Head of caudate nucleus (tissue), 42 donors: Measurements from ENCODE around the gene SLC22A9.
"Not testable (repeated sequence)": the region's sequence is repeated elsewhere in the genome, so short reads cannot be mapped to it uniquely, and the experiment has no call there.

Experiments used
- DNase-seq, 42 donors: peaks; one replicate each; pipeline versions ENCODE4 v3.0.0 to v3.0.0-alpha.2; 2020 to 2021; ENCODE audit warnings: mixed read lengths in 7 of 42
- intact Hi-C: fragments of 100-400 bp; cut with DNase I; formaldehyde crosslinking; loops from one replicate; pipeline ENCODE4 v1.15.0; 2022

SLC22A9 gene

DNA sequence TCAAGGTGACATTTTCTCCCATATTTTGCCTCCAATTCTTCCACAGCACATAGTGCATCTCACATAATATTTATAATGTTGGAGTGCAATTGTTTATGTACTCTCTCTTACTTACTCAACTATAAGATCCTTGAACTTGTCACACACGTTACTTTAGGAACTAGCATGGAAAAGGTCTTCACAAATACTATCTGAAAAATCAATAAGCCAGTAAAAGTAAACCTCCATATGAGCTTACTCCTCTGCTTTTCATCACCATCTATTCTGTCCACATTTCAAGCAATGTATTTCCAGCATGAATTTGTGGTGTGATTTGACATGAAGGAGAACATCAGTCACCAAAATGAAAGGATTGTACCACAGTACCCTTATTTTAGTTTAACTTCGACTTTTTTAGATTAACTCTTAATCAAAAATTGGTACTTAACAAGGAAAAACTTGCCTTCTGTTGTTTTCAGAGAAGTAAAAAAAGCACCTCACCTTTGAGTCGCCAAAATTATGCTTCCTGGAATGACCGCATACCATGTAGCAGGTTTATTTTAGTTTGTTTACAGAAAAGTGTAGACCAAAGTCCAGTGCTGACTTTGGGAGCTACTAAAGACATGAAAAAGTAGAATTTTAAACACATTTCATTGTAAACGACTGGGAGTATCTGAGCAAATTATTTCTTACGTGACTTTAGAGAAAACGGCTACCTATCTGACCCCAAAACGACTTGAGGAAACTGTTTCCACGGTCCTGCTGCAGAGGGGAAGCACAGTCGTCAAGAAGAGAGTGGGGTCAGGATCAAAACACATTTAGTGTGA lies at the start of gene SLC22A9:
SLC22A9 (plus strand) TSS at position 621 of the 806 bp plus-strand sequence. CDS start 272 bp downstream, outside the sequence.
- no peak for DNase-seq
- intact Hi-C loops = no loop called here

DNA sequence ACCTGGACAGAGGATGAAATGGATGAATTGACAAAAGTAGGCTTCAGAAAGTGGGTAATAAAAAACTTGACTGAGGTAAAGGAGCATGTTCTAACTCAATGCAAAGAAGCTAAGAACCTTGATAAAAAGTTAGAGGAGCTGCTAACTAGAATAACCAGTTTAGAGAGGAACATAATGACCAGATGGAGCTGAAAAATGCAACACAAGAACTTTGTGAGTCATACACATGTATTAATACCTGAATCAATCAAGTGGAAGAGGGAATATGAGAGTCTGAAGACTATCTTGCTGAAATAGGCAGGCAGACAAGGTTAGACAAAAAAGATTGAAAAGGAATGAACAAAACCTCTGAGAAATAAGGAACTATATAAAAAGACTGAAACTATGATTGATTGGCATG lies 47.9 kb upstream of the SLC22A9 start:
- intact Hi-C loops = no loop called here
- no peak for DNase-seq

DNA sequence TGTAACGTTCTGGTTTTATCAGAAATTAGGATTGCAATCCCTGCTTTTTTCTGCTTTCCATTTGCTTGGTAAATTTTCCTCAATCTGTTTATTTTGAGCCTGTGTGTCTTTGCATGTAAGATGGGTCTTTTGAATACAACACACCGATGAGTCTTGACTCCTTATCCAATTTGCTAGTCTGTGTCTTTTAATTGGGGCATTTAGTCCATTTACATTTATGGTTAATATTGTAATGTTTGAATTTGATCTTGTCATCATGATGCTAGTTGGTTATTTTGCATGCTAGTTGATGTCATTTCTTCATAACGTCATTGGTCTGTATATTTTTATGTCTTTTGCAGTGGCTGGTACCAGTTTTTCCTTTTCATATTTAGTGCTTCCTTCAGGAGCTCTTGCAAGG lies 34.5 kb upstream of the SLC22A9 start:
- intact Hi-C loops = not testable (repeated sequence)

DNA sequence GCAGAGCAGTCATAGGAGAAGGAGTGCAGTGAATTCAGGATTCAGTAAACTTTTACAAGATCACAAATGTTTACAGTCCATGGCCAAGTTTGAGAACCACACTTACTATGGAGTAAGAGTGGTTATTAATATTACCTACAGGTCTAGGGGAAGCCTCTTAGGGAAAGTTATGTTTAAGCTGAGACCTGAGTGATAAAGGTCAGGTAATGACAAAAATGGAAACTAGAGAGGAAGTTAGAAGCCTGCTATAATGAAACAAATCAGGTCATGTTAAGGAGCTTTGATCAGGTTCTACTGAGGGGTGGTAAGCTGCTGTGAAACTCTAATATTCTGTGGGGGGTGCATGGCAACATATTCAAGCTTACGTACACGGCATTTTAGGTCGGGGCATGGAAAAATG lies 32.5 kb upstream of the SLC22A9 start:
- intact Hi-C loops = no loop called here
- no peak for DNase-seq

More for the DNA sequence above, 34.5 kb upstream of the SLC22A9 start:
- not testable (repeated sequence) for DNase-seq

DNA sequence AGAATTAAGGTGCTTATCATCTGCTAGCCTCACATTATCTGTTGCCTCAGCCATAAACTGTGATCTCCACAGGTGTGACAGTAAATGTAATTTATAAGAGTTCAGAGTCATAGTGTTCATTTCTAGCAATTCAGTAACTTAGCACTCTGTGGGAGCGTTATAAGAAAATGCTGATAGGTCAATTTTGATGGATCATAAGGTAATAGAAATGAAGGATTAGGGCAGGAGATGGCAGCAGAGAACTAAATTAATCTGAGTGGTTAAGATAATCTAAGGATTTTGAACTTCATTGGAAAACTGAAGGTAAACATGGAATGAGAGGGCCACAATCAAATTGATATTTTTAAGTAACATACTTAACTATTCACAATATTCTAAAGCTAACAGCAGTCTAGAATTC lies 26.5 kb upstream of the SLC22A9 start:
- intact Hi-C loops = no loop called here
- DNase-seq = no peak

DNA sequence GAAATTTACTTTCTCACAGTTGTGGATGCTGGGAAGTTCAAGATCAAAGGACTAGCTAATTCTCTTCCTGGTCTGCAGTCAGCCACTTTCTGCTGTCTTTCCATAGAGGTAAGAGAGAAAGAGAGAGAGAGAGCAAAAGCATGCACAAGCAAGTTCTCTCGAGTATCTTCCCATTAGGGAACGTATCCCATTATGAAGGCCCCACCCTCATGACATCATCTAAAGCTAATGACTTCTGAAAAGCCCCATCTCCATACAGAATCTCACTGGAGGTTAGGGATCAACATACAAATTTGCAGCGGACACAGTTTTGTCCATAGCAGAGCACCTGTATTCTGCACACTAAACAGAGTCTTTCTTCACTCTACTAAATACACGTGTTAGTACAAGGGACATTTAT lies 17.4 kb upstream of the SLC22A9 start:
- no peak for DNase-seq
- intact Hi-C loops = no loop called here

DNA sequence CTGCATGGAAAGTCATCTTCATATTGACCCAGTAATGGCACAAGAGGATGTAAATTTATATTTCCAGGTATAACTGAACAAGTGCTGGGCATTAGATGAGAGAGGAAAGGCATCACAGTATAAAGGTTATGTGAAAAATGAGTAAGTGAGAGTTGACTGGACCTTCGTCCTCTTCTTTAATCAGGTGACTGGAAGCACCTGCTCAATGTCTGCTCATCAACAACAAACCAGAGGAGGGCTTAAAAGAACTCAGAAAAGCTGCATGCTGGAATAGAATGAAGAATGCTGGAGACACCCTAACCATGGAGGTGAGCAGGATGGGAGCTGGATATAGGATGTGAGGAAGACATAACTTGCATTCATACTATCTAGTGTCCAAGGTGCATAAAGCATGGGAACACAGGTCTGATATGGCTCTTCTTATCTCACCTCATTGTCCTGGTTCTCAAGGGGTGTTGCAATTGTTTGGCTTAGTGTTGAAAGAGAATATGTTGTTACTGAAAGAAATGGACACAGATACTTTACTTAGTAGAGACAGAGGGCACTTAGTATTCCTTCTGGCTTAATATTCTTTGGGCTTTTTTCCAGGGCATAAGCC lies 7.3 kb upstream of the SLC22A9 start:
- no peak for DNase-seq
- intact Hi-C loops = no loop called here

DNA sequence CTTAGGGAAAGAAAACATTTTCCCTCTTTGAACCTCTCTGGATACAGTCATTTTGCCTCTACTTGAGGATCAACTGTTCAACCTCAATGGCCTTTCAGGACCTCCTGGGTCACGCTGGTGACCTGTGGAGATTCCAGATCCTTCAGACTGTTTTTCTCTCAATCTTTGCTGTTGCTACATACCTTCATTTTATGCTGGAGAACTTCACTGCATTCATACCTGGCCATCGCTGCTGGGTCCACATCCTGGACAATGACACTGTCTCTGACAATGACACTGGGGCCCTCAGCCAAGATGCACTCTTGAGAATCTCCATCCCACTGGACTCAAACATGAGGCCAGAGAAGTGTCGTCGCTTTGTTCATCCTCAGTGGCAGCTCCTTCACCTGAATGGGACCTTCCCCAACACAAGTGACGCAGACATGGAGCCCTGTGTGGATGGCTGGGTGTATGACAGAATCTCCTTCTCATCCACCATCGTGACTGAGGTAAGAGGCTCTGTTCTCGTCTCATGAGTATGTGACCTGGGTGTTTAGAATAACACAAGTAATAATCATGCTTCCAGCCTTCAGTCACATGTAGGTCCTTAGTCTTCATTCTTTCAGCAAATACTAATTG lies 495 bp downstream of the SLC22A9 start:
- no peak for DNase-seq
- intact Hi-C loops = no loop called here

DNA sequence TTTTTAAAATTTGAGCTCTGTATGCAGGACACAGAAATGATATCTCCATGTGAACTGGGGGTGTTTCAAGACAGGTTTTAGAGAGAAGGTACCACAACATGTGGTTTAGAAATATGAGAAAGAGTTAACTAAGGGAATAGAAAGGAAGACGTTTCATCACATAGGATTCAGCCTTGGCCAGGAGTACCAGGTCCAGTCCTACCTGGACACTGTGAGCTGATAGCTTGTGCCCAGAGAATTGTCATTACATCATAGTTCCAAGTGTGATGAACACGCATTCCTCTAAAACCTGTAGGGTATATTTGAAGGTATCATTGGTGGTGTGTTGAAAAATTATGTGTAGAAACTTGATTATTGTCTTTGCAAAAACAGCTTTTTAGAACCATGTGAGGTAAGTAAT lies 1.8 kb downstream of the SLC22A9 start:
- no peak for DNase-seq
- intact Hi-C loops = no loop called here

DNA sequence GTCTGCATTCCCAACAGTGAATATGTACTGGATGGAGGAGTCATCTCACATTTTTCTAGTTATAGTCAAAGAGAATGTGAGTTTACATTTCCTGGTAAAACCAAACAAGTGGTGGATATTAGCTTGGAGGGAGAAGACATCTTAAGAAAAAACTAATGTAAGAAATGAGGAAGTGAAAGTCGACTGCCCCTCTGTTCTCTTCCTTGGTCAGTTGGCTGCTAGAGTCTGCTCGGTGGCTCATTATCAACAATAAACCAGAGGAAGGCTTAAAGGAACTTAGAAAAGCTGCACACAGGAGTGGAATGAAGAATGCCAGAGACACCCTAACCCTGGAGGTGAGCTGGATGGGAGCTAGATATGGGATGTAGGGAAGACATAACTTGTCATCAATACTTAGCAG lies 5.8 kb downstream of the SLC22A9 start:
- intact Hi-C loops = no loop called here
- peak in 2 of 42 donors; percentile 3 to 15 for DNase-seq

DNA sequence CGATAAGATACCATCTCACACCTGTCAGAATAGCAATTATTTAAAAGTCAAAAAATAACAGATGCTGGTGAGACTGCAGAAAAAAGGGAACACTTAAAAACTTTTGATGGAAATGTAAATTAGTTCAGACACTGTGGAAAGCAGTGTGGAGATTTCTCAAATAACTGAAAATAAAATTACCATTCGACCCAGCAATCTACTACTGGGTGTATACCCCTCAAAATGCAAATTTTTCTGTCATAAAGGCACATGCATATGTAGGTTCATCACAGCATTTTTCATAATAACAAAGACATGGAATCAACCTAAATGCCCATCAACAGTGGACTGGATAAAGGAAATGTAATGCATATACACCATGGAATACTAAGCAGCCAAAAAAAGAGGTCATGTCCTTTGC lies 10.5 kb downstream of the SLC22A9 start:
- DNase-seq = no peak

DNA sequence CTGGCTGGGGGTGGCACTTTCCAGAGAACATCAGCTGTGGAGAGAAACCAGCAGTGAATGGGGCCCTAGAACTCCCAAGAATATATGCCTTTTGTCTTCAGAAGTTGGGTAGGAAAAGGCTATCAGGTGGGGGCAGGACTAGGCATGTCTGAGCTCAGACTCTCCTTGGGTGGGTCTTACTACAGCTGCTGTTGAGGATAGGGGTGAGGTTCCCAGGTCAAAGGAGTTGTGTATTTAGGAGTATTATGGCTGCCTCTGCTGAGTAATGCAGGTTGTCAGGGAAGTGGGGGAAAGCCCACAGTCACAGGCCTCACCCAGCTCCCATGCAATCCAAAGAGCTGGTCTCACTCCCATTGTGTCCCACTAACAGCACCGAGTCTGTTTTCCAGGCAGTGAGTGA lies 26.1 kb downstream of the SLC22A9 start:
- intact Hi-C loops = no loop called here
- no peak for DNase-seq

More for the DNA sequence above, 10.5 kb downstream of the SLC22A9 start:
- intact Hi-C loops = no loop called here

DNA sequence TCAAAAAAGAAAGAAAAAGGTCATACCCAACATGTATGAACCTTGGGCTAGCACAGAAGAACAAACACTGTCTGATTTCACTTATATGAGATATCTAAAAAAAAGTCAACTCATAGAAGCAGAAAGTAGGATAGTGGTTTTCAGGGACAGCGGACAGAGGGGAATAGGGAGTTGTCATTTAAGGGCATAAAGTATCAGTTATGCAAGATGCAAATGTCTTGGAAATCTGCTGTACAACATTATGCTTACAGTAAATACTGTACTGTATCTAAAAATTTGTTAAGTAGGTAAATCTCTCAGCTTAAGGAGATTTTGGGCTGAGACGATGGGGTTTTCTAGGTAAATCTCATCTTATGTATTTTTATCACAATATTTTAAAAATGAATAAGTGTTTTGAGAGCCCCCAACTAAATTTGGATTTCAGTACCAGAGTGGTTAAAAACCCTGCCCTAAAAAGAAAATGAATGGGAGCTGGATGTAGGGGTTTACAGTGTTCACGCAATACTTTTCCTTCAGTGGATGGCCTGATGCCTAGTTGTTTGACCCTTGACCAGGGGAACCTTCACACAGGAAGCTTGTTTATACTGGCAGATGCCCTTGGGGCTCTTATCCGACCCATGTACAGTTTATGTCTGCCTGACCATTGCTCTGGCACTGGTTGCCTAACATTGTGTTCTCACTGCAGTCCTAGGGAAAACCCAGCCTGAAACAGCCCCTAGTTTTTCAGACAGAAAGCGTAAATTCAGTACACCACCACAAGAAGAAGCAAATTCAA lies 34.8 kb downstream of the SLC22A9 start:
- intact Hi-C loops = no loop called here
- no peak for DNase-seq

DNA sequence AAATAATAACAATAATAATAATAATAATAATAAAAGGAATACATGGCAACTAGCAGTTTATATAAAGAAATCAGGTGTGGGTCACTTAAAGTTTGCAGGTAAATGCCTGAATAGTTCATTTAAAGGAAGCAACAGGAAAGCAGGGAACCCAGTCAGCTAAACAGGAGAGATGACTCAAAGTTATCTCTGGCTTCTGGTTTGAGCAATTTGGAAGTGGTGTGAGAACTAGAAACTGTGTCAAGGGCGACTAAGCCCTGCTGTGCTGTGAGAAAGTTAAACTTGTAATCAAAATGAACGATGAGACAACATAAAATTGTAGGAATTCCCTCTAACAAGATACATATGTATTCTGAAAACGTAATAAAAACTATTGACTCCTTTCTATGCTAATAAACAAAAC lies 35.5 kb downstream of the SLC22A9 start:
- no peak for DNase-seq
- intact Hi-C loops = no loop called here

DNA sequence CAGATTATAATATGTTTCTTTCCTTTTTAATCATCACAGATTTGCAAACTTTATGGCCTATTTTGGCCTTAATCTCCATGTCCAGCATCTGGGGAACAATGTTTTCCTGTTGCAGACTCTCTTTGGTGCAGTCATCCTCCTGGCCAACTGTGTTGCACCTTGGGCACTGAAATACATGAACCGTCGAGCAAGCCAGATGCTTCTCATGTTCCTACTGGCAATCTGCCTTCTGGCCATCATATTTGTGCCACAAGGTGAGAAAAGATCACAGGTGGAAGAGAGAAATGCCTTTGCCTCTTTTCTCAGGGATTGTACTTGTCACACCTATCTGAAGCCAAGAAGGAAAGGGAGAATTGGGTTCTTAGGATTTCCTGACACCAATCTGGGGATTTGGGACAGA lies 36.9 kb downstream of the SLC22A9 start:
- no peak for DNase-seq
- intact Hi-C loops = no loop called here

DNA sequence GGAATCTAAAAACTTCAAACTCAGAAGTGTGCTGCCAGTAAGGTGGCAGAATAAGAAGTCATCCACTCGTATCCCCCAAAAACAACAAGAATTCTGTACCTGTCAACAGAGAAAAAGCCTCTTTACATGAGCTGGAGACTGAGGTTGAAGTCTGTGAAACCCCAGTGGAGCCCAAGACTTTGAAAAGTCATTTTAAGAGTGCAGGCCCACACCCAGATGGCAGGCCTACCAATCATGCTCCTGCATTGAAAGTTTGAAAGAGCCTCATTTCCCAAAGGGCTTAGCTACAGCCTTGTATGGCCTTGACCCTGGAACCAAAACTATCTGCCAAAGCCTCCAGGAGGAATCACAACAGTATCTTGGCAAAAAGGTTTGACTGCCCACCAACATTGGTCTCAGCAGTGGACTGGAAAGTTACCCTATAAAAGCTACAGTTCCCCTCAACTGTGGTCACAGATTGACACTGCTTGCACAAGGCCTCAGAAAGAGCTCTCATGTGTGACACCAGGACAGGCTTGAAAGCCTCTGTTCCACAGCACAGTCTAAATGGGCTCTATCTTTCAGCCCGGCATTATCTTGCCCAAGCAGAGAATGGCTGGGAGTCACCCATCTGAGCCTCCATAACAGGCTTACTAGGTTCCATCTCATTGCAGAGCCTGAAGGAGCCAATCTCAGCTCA lies 47.7 kb downstream of the SLC22A9 start:
- intact Hi-C loops = no loop called here
- no peak for DNase-seq

DNA sequence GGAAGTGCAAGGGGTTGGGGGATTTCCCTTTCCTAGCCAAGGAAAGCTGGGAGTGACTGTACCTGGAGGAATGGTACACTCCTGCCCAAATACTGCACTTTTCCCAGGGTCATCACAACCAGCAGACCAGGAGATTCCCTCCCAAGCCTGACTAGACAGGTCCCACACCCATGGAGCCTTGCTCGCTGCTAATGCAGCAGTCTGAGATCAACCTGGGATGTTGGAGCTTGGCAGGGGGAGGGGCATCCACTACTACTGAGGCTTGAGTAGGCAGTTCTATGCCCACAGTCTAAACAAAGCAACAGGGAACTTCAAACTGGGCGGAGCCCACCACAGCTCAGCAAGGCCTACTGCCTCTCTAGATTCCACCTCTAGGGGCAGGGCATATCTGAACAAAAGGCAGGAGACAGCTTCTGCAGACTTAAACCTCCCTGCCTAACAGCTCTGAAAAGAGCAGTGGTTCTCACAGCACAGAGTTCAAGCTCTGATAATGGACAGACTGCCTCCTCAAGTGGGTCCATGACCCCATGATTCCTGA lies 58.5 kb downstream of the SLC22A9 start:
- DNase-seq = no peak
- intact Hi-C loops = no loop called here

DNA sequence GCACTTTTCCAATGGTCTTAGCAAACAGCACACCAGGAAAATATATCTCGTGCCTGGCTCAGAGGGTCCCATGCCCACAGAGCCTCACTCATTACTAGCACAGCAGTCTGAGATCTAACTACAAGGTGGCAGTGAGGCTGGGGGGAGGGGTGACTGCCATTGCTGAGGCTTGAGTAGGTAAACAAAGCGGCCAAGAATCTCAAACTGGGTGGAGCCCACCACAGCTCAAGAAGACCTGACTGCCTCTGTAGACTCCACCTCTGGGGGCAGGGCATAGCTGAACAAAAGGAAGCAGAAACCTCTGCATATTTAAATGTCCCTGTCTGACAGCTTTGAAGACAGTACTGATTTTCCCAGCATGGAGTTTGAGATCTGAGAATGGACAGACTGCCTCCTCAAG lies 61.1 kb downstream of the SLC22A9 start:
- DNase-seq, intact Hi-C loops: not testable (repeated sequence)

DNA sequence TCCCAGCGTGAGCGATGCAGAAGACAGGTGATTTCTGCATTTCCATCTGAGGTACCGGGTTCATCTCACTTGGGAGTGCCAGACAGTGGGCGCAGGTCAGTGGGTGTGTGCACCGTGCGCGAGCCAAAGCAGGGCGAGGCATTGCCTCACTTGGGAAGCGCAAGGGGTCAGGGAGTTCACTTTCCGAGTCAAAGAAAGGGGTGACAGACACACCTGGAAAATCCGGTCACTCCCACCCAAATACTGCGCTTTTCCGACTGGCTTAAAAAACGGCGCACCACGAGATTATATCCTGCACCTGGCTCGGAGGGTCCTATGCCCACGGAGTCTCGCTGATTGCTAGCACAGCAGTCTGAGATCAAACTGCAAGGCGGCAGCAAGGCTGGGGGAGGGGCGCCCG lies 65.8 kb downstream of the SLC22A9 start:
- DNase-seq, intact Hi-C loops: not testable (repeated sequence)
